ENCODE data around the gene SLC25A38. TPM values are rescaled to one million over a fixed set of nuclear protein-coding genes. Genes with fewer than 3 reads are reported as not detected.
"Not testable (repeated sequence)": the region's sequence is repeated elsewhere in the genome, so short reads cannot be mapped to it uniquely, and the experiment has no call there.

Gene SLC25A38
- total RNA-seq, 2 experiments from 2014 or later, result 40.2 to 42.4 TPM

DNA sequence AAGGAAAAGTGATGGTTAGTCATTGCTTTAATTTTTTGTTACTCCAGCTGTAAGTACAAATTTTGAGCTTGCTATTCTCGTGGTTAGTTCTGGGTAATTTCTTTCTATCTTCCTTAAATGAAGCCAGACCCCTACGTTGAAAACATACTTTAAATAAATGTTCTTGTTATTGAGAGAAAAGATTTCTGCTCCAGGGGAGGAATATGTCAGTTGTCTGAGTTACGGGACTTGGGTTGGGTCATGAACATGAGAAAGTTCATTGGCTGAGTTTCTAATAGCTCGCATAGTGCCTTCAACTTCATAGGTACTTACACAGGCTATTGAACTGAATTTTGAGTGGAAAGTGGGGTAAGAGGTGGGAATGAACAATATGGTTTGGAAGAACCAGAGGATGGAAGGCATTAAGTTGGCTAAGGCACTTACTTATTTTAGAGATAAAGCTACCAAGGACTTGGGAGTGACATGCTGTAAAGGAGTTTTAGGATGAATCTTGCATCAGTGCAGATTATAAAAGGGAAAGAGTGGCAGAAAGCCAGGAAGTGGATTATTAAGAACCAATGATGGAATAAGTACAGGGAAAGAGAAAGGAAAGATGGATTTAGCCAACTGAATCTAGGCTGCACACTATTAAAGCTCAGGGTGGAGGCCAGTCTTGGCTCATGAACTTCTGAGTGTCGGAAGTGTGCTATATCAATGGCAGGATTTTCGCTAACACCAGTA, 24.8 kb downstream of the SLC25A38 start:
- Mint-ChIP-seq H3K36me3 (ENCODE audit: low read depth) (peaks cover 65% of the 10 kb centered on the region), H3K4me3 (peak overlapping the region; percentile 85), H3K27ac (peak overlapping the region; percentile 96), H3K9me3 (ENCODE audit: insufficient read depth) (no peaks in the 10 kb centered on the region), H3K27me3 (ENCODE audit: low read depth) (no peaks in the 10 kb centered on the region), H3K4me1 (ENCODE audit: low read depth) (peaks cover 55% of the 10 kb centered on the region)
- no peak for ATAC-seq
- DNase-seq, result no peak
- ChIA-PET POLR2A (interaction anchor here (0.5 to 5.3 kb wide), 10 partner anchors 9 to 797 kb away, joined by 3 to 52 read pairs (median 4); no protein-coding TSS in a partner anchor), CTCF (interaction anchor here (1.2 to 6.3 kb wide), 16 partner anchors 20 to 343 kb away, joined by 3 to 25 read pairs (median 4); no protein-coding TSS in a partner anchor)

DNA sequence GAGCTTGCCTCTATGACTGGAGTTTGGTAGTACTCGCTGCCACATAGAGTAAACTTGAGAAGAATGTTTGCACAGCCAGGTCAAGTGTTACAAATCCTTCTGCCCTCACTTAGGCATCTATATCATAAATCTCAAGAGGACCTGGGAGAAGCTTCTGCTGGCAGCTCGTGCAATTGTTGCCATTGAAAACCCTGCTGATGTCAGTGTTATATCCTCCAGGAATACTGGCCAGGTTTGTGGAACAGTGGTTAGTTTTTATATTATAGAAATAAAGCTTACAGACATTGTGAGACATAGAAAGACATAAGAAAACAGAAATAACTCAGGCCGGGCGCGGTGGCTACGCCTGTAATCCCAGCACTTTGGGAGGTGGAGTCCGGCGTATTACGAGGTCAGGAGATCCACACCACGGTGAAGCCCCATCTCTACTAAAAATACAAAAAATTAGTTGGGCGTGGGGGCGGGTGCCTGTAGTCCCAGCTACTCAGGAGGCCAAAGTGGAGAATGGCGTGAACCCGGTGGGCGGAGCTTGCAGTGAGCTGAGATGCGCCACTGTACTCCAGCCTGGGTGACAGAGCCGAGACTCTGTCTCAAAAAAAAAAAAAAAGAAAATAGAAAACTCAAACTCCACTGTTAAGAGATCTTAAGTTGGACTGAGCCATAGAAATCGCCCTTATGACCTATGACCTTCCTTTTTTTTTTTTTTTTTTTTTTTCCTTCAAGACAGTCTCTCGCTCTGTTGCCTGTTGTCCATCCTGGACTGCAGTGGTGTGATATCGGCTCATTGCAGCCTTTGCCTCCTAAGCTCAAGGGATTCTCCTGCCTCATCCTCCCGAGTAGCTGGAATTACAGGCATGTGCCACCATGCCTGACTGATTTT, 25.6 kb downstream of the SLC25A38 start:
- ChIA-PET CTCF (interaction anchor here (0.8 to 6.3 kb wide), 10 partner anchors 8 to 344 kb away, joined by 3 to 25 read pairs (median 4); no protein-coding TSS in a partner anchor), POLR2A (interaction anchor here (2.3 to 5.3 kb wide), 3 partner anchors 8 to 24 kb away, joined by 12 to 52 read pairs (median 19); no protein-coding TSS in a partner anchor)
- ATAC-seq, result no peak
- peak overlapping the region; percentile 85 for H3K4me3 Mint-ChIP-seq
- DNase-seq, result no peak
- H3K27ac Mint-ChIP-seq, result peak overlapping the region; percentile 57
- H3K4me1 Mint-ChIP-seq (ENCODE audit: low read depth), result peaks cover 57% of the 10 kb centered on the region
- H3K27me3 Mint-ChIP-seq (ENCODE audit: low read depth), result no peaks in the 10 kb centered on the region
- H3K9me3 Mint-ChIP-seq (ENCODE audit: insufficient read depth), result no peaks in the 10 kb centered on the region
- peaks cover 72% of the 10 kb centered on the region for H3K36me3 Mint-ChIP-seq (ENCODE audit: low read depth)

- DNase-seq, result no peak
- H3K4me1 Mint-ChIP-seq (ENCODE audit: low read depth), result peaks cover 56% of the 10 kb centered on the region
- ChIA-PET POLR2A (interaction anchor here (5.3 kb wide), 1 partner anchor 21 kb away, joined by 52 read pairs; no protein-coding TSS in a partner anchor), CTCF (interaction anchor here (1.7 kb wide), 1 partner anchor 21 kb away, joined by 4 read pairs; no protein-coding TSS in a partner anchor)
- H3K9me3 Mint-ChIP-seq (ENCODE audit: insufficient read depth), result no peaks in the 10 kb centered on the region
- peak overlapping the region; percentile 3 for H3K27ac Mint-ChIP-seq
- H3K27me3 Mint-ChIP-seq (ENCODE audit: low read depth), result no peaks in the 10 kb centered on the region
- peak overlapping the region; percentile 85 for H3K4me3 Mint-ChIP-seq
- no peak for ATAC-seq
- H3K36me3 Mint-ChIP-seq (ENCODE audit: low read depth), result peaks cover 75% of the 10 kb centered on the region
These were observed 26.5 kb downstream of the SLC25A38 start for GRCh38 chr3:39409514-39410136.

GRCh38 chr3:39410893-39411292, 27.7 kb downstream of the SLC25A38 start:
- DNase-seq (no peak), ATAC-seq (no peak)
- H3K27me3 Mint-ChIP-seq (ENCODE audit: low read depth), result no peaks in the 10 kb centered on the region
- POLR2A ChIA-PET, result interaction anchor here (0.7 to 5.3 kb wide), 2 partner anchors 23 to 196 kb away, joined by 3 to 52 read pairs; no protein-coding TSS in a partner anchor
- no peaks in the 10 kb centered on the region for H3K9me3 Mint-ChIP-seq (ENCODE audit: insufficient read depth)
- CTCF ChIA-PET, result no interaction called here
- H3K27ac Mint-ChIP-seq, result no peak overlapping the region
- H3K36me3 Mint-ChIP-seq (ENCODE audit: low read depth), result peaks cover 79% of the 10 kb centered on the region
- peaks cover 49% of the 10 kb centered on the region for H3K4me1 Mint-ChIP-seq (ENCODE audit: low read depth)
- no peak overlapping the region for H3K4me3 Mint-ChIP-seq

- H3K36me3 Mint-ChIP-seq (ENCODE audit: low read depth), result peaks cover 69% of the 10 kb centered on the region
- no peak overlapping the region for H3K4me3 Mint-ChIP-seq
- no peaks in the 10 kb centered on the region for H3K9me3 Mint-ChIP-seq (ENCODE audit: insufficient read depth)
- DNase-seq (no peak), ATAC-seq (no peak)
- CTCF ChIA-PET, result interaction anchor here (0.7 to 2.4 kb wide), 2 partner anchors 24 to 86 kb away, joined by 3 to 9 read pairs; no protein-coding TSS in a partner anchor
- H3K27me3 Mint-ChIP-seq (ENCODE audit: low read depth), result no peaks in the 10 kb centered on the region
- POLR2A ChIA-PET, result interaction anchor here (0.5 to 1.5 kb wide), 3 partner anchors 8 to 29 kb away, joined by 3 to 8 read pairs (median 5); no protein-coding TSS in a partner anchor
- no peak overlapping the region for H3K27ac Mint-ChIP-seq
- H3K4me1 Mint-ChIP-seq (ENCODE audit: low read depth), result peaks cover 43% of the 10 kb centered on the region
These were observed 29.6 kb downstream of the SLC25A38 start for GRCh38 chr3:39412668-39413260.

- Mint-ChIP-seq H3K9me3 (ENCODE audit: insufficient read depth) (no peaks in the 10 kb centered on the region), H3K27me3 (ENCODE audit: low read depth) (no peaks in the 10 kb centered on the region), H3K36me3 (ENCODE audit: low read depth) (peaks cover 61% of the 10 kb centered on the region), H3K27ac (peak overlapping the region; percentile 4), H3K4me1 (ENCODE audit: low read depth) (peaks cover 34% of the 10 kb centered on the region), H3K4me3 (no peak overlapping the region)
- ChIA-PET CTCF (interaction anchor here (2.4 kb wide), 1 partner anchor 85 kb away, joined by 9 read pairs; no protein-coding TSS in a partner anchor), POLR2A (interaction anchor here (1.5 kb wide), 1 partner anchor 30 kb away, joined by 8 read pairs; no protein-coding TSS in a partner anchor)
- DNase-seq (no peak), ATAC-seq (no peak)
These were observed 30.7 kb downstream of the SLC25A38 start for GRCh38 chr3:39413691-39414420.

DNA sequence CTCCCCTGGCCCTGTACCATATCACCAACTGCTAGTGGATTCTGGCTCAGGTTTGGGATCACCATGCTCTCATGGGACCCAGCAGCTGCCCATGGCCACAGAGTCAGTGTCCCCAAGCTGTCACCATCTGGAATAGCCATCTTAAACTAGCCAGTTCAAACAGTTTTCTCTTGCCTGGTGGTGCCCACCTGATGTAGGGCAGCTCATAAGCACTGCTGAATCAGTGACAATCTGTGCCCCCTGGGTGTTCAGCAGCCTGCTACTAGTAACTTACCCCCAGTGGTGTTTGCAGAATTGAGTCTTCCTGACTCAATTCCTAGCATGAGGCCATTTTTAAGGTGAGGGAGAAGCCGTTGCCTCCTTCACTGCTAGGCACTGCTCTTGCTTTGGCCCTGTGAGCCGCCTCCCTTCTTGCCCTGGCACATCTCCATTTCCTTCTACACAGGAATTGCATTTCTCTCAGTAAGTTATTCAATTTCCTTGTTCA, 31.3 kb downstream of the SLC25A38 start:
- ATAC-seq, result no peak
- H3K27ac Mint-ChIP-seq, result peak overlapping the region; percentile 4

DNA sequence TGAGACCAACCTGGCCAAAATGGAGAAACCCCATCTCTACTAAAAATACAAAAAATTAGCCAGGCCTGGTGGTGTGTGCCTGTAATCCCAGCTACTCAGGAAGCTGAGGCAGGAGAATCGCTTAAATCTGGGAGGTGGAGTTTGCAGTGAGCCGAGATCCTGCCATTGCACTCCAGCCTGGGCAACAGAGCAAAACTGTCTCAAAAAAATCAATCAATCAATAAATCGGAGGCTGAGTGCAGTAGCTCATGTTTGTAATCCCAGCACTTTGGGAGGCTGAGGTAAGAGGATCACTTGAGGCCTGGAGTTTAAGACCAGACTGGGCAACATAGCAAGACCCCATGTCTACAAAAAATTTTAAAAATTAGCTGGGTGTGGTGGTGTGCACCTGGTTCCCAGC, 32.1 kb downstream of the SLC25A38 start:
- not testable (repeated sequence) for DNase-seq; H3K27me3 Mint-ChIP-seq (ENCODE audit: low read depth); H3K4me3 Mint-ChIP-seq; H3K9me3 Mint-ChIP-seq (ENCODE audit: insufficient read depth); H3K27ac Mint-ChIP-seq; ATAC-seq
- ChIA-PET POLR2A (interaction anchor here (1.7 kb wide), 1 partner anchor 9 kb away, joined by 8 read pairs; the partner anchor contains the start of gene RPSA), CTCF (interaction anchor here (0.6 to 3.7 kb wide), 6 partner anchors 8 to 127 kb away, joined by 3 to 18 read pairs (median 4); no protein-coding TSS in a partner anchor)
- peaks cover 48% of the 10 kb centered on the region for H3K36me3 Mint-ChIP-seq (ENCODE audit: low read depth)
- H3K4me1 Mint-ChIP-seq (ENCODE audit: low read depth), result peaks cover 21% of the 10 kb centered on the region

More for the DNA sequence above, 31.3 kb downstream of the SLC25A38 start:
- ChIA-PET POLR2A (interaction anchor here (1.7 kb wide), 1 partner anchor 8 kb away, joined by 8 read pairs; the partner anchor contains the start of gene RPSA), CTCF (interaction anchor here (1.3 to 3.7 kb wide), 3 partner anchors 8 to 126 kb away, joined by 3 to 18 read pairs (median 4); no protein-coding TSS in a partner anchor)
- Mint-ChIP-seq H3K4me1 (ENCODE audit: low read depth) (peaks cover 28% of the 10 kb centered on the region), H3K4me3 (no peak overlapping the region), H3K9me3 (ENCODE audit: insufficient read depth) (no peaks in the 10 kb centered on the region), H3K36me3 (ENCODE audit: low read depth) (peaks cover 55% of the 10 kb centered on the region), H3K27me3 (ENCODE audit: low read depth) (no peaks in the 10 kb centered on the region)
- DNase-seq, result no peak

DNA sequence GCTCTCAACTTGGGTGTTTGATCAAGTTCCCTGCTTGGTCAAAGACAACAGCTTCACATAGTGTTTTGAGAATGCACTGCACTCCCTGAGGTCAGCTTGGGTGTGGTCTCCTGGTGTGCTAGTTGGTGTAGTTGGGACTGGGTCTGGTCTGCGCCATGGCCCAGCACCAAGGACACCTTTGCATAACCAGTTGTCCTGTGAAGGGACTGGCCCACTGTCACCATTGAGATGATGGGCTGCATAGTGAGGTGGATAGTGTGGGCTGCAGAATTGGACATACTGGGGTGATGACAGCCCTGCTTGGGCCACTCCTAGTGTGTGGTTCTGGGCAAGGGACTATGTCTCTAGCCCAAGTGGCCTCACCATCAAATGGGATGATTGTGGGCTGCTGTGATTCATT, 32.8 kb downstream of the SLC25A38 start:
- no peak overlapping the region for H3K4me3 Mint-ChIP-seq
- peak overlapping the region; percentile 57 for H3K27ac Mint-ChIP-seq
- ChIA-PET POLR2A (interaction anchor here (1.7 to 1.9 kb wide), 2 partner anchors 8 to 9 kb away, joined by 8 to 12 read pairs; partner anchors contain the start of gene RPSA), CTCF (interaction anchor here (1.2 to 3.7 kb wide), 5 partner anchors 10 to 128 kb away, joined by 3 to 18 read pairs (median 4); partner anchors contain the start of gene RPSA)
- peaks cover 16% of the 10 kb centered on the region for H3K4me1 Mint-ChIP-seq (ENCODE audit: low read depth)
- ATAC-seq, result peak; percentile 35
- DNase-seq, result no peak
- peaks cover 42% of the 10 kb centered on the region for H3K36me3 Mint-ChIP-seq (ENCODE audit: low read depth)
- H3K9me3 Mint-ChIP-seq (ENCODE audit: insufficient read depth), result no peaks in the 10 kb centered on the region
- H3K27me3 Mint-ChIP-seq (ENCODE audit: low read depth), result no peaks in the 10 kb centered on the region

DNA sequence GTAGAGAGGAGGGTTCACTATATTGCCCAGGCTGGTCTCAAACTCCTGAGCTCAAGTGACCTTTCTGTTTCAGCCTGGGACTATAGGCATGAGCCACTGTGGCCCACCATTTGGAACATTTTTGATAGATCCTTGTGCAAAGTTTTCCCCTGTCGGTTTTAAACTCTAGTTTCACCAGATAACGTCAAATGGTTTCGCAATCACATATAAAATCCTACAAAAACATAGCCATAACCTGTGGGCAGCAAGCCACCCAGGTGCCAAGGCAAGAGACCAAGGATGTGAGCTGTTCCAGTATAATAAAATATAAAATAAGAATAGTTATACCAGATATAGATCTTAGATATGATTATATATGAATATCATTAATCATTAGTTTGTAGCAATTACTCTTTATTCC, 33.8 kb downstream of the SLC25A38 start:
- ATAC-seq; H3K9me3 Mint-ChIP-seq (ENCODE audit: insufficient read depth); DNase-seq; H3K27ac Mint-ChIP-seq; H3K4me3 Mint-ChIP-seq; H3K4me1 Mint-ChIP-seq (ENCODE audit: low read depth); H3K27me3 Mint-ChIP-seq (ENCODE audit: low read depth): not testable (repeated sequence)
- POLR2A ChIA-PET, result interaction anchor here (1.9 kb wide), 1 partner anchor 10 kb away, joined by 12 read pairs; the partner anchor contains the start of gene RPSA
- CTCF ChIA-PET, result interaction anchor here (0.8 to 3.7 kb wide), 7 partner anchors 8 to 122 kb away, joined by 3 to 18 read pairs (median 4); partner anchors contain the start of gene RPSA
- H3K36me3 Mint-ChIP-seq (ENCODE audit: low read depth), result peaks cover 32% of the 10 kb centered on the region
